NCI-H2227 (cell line): ENCODE measurements around the gene CDH1.
"Not testable (repeated sequence)": the region's sequence is repeated elsewhere in the genome, so short reads cannot be mapped to it uniquely, and the experiment has no call there.

Source experiments
- DNase-seq: peaks from one replicate; lab custom pipeline; 2025; ENCODE audit not compliant: unreplicated experiment; lab: John Stamatoyannopoulos, UW

Gene CDH1

GRCh38 chr16:68737046-68737729, at the start of gene CDH1:
Gene CDH1 (plus strand): TSS chr16:68737292. CDS start chr16:68737416, 124 bp downstream.
- DNase-seq: peak; percentile 5

- no peak for DNase-seq
These were observed 47.2 kb upstream of the CDH1 start for GRCh38 chr16:68689921-68690320.

- no peak for DNase-seq
These were observed 41.5 kb upstream of the CDH1 start for GRCh38 chr16:68695575-68695974.

GRCh38 chr16:68696514-68696913, 40.6 kb upstream of the CDH1 start:
- DNase-seq: no peak

GRCh38 chr16:68698091-68698490, 39.0 kb upstream of the CDH1 start:
- no peak for DNase-seq

- DNase-seq: no peak
These were observed 37.0 kb upstream of the CDH1 start for GRCh38 chr16:68700120-68700519.

GRCh38 chr16:68700831-68701230, 36.3 kb upstream of the CDH1 start:
- no peak for DNase-seq

- DNase-seq: peak; percentile 33
These were observed 32.7 kb upstream of the CDH1 start for GRCh38 chr16:68704232-68704867.

- peak; percentile 10 for DNase-seq
These were observed 29.5 kb upstream of the CDH1 start for GRCh38 chr16:68707340-68708152.

- DNase-seq: no peak
These were observed 26.9 kb upstream of the CDH1 start for GRCh38 chr16:68710211-68710610.

- no peak for DNase-seq
These were observed 25.5 kb upstream of the CDH1 start for GRCh38 chr16:68711421-68712139.

GRCh38 chr16:68713361-68713760, 23.7 kb upstream of the CDH1 start:
- DNase-seq: no peak

GRCh38 chr16:68715471-68715870, 21.6 kb upstream of the CDH1 start:
- no peak for DNase-seq

- DNase-seq: not testable (repeated sequence)
These were observed 20.6 kb upstream of the CDH1 start for GRCh38 chr16:68716516-68716915.

- no peak for DNase-seq
These were observed 19.4 kb upstream of the CDH1 start for GRCh38 chr16:68717684-68718083.

GRCh38 chr16:68718590-68718989, 18.5 kb upstream of the CDH1 start:
- no peak for DNase-seq

- DNase-seq: no peak
These were observed 17.1 kb upstream of the CDH1 start for GRCh38 chr16:68719993-68720489.

GRCh38 chr16:68722119-68723024, 14.7 kb upstream of the CDH1 start:
- no peak for DNase-seq

- no peak for DNase-seq
These were observed 12.3 kb upstream of the CDH1 start for GRCh38 chr16:68724797-68725196.

- DNase-seq: no peak
These were observed 8.6 kb upstream of the CDH1 start for GRCh38 chr16:68728523-68728922.
